ENCODE data around the gene CD1B.
"Not testable (repeated sequence)": the region's sequence is repeated elsewhere in the genome, so short reads cannot be mapped to it uniquely, and the experiment has no call there.

The CD1B gene

DNA sequence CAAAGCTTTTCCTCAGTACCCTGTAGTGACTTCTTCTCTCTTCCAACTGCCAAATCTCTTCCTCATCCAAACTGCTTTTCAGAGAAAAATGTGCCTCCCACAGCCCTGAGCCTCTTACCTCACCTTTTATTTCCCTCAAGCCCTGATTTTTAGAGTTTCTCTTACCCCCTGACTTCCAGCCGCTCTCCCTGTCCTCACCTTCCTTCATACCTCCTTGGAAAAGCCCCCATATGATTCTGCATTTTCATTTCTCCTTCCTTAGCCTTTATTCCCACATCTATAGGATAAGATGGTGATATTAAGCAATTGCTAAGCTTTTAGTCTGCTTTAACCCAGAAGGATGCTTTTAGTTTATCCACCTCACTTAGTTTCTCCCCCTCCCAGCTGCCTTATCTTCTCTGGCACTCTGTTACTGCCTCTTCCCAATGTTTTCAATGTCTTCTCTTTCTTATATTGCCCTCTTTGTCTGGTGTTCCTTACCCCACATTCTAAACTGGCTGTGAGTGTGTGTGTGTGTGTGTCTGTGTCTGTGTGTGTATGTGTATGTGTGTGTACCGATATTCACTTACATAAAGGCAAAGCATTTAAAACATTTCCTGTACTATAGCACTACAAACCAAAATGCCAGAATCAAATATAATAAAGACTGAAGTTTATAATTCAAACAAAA, at the start of gene CD1B:
Gene CD1B, minus strand, starts transcription at position 51 of the 670 bp plus-strand sequence. CDS start 108 bp downstream, outside the sequence.
- no peak for DNase-seq (ENCODE audit: low read depth)

DNA sequence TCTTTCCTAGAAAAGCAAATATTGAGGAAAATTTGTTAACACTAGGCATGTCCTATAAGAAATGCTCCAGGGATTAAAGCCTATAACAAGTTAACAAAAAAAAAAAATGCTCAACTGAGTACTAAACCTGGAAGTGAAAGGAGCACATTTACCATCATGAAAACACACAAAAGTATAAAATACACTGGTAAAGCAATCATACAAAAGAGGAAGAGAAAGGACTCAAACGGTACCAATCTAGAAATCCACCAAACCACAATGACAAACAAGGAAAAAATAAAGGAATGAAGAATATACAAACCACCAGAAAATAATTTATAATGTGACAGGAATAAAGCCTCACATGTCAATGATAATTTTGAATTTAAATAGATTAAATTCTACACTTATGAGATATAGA, 43.5 kb upstream of the CD1B start:
- no peak for DNase-seq (ENCODE audit: low read depth)

DNA sequence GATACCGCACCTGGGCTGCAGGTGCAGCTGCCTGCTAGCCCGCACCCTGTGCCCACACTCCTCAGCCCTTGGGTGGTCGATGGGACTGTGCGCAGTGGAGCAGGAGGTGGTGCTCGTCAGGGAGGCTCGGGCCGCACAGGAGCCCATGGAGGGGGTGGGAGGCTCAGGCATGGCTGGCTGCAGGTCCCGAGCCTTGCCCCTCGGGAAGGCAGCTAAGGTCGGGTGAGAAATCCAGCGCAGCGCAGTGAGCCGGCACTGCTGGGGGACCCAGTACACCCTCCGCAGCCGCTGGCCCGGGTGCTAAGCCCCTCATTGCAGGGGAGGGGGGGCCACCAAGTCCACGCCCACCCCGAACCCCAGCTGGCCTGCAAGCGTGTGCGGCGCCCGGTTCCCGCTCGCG, 42.8 kb upstream of the CD1B start:
- DNase-seq (ENCODE audit: low read depth): not testable (repeated sequence)

DNA sequence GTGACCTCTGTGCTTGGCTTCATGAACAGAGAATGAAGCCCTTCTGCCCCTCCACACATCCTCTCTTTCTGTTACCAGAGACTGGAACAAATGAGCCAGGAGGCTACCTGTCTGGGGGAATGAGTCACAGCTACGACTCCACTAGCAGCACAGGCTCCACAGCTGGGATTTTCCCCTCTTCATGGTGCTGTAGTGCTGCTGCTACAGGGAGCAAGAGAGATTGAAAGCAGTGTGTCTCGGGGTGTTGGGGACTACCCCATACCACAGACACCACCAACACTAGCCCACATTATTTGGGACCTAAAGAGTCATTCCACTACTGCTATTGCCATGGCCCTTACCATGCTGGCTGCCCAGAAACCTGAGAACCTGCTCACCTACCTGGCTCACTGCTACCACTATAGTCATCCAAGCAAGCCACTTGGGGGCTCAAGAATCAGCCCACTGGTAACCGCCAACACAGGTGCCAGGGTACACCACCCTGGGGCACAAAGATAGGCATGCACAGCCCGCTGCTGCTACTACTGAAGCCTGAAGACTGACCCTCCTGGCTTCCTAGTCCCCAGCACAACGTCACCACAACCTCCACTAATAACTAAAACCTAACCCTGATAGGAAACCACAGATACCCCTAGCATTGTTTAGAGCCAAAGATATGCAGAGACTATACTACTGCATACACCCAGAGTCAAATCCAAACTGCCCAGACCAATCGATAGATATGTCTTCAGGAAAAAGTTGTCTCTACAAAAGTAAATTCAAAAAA, 40.0 kb upstream of the CD1B start:
- DNase-seq (ENCODE audit: low read depth): no peak

DNA sequence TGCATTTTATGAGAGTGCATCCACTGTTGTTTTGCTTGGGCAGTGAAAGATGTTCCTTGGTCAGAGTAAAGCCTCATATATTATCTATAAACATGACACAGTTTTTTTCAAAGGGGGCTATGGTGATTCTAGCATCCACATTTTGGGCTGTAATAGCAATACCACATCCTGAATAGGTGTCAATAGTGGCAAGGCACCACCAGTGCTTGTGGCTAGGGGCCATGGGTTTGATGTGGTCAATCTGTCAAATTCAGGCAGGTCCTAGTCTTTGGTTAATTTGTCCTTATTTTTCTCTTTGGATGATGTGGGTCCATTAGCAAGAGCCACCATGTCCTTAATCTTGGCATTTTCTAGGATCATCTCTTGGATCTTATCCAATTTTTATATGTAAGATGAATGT, 35.5 kb upstream of the CD1B start:
- DNase-seq (ENCODE audit: low read depth): no peak

DNA sequence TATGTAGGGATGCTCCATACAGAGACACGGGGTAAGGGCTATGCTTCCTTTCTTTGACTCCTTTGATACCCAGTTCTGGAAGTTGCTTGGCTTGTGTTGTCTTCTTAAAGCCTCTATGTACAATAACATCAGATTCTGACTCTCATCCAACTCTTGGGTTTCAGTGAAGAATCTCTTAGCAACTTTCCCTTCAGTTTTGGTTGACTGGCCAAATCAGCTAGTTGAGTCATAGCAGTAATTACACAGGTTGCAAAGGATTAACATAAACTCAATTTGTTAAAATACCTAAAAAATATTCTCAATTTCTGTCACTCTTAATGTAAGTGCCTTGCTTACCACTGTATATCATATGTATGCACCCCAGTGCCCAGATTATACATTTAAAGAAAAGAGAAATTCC, 31.6 kb upstream of the CD1B start:
- no peak for DNase-seq (ENCODE audit: low read depth)

DNA sequence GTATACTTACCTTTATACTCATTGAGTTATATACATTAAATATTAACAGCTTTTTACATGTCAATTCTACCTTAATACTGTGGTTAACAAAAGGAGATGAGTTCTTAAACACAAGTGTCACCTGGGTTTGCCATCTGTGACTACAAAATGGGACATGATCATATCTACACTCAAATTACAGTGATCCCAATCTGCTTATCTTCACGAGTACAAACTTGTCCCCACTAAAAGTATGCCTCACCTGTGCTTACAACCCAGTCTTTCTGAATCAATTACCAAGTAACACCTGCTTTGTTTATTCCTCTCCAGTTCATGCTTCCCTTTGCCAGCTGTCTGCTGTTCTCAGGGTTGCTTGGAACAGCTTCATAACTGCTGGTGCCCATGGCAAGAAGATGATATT, 31.2 kb upstream of the CD1B start:
- DNase-seq (ENCODE audit: low read depth): no peak

DNA sequence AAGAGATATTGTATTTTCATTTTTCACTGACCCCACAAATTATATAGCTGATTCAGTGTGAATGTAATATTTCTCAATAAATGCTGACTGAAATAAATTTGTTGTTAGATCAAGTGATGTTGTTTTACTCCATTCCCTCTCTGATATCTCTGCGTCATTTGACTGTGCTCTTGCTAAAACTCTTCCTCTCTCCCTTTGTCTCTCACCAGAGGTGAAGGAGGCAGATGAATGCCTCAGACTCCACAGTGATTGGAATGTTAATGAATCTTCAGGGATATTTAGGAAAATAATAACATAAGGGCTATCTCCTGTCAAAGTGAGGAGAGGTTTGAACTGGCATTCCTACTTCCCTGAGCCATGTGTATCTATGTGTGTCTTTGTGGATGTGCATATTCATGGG, 26.1 kb upstream of the CD1B start:
- DNase-seq (ENCODE audit: low read depth): no peak

DNA sequence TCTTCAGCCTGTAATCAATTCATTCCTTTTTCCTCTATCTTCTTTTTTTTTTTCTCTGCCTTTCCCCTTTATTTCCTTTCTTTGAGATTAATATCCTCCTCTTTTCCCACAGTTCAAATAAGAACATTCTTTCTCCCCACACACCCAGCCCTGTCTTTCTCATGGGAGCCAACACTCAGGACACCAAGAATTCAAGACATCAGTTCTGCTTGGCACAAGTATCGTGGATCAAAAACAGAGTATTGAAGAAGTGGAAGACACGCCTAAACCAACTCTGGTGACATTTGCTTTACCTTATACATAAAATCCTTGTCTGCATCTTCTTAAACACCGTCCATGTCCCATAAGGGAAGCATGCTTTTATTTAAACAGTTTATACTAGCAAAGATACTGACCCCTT, 25.3 kb upstream of the CD1B start:
- no peak for DNase-seq (ENCODE audit: low read depth)

DNA sequence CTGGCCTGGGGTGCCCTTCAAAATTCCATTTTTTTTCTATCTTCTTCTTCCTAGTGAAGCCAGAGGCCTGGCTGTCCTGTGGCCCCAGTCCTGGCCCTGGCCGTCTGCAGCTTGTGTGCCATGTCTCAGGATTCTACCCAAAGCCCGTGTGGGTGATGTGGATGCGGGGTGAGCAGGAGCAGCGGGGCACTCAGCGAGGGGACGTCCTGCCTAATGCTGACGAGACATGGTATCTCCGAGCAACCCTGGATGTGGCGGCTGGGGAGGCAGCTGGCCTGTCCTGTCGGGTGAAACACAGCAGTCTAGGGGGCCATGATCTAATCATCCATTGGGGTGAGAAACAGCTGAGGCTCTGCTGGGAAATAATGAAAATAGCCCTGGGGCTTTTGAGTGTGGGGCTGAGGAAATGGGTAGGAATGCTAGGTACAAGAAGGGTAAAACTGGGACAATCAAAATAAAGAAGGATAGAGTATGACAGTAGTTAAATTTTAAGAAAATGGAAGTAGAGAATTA, 24.5 kb upstream of the CD1B start:
- DNase-seq (ENCODE audit: low read depth): no peak

DNA sequence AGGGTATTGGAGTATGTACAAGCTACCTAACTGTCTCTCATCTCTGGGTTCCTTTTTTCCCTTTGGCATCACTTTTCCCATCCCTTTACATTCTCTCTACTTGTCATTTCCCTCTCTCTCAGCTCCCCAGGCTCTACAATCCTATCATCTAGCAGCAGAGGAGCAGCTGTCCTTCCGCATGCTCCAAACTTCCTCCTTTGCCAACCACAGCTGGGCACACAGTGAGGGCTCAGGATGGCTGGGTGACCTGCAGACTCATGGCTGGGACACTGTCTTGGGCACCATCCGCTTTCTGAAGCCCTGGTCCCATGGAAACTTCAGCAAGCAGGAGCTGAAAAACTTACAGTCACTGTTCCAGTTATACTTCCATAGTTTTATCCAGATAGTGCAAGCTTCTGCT, 22.9 kb upstream of the CD1B start:
- no peak for DNase-seq (ENCODE audit: low read depth)

DNA sequence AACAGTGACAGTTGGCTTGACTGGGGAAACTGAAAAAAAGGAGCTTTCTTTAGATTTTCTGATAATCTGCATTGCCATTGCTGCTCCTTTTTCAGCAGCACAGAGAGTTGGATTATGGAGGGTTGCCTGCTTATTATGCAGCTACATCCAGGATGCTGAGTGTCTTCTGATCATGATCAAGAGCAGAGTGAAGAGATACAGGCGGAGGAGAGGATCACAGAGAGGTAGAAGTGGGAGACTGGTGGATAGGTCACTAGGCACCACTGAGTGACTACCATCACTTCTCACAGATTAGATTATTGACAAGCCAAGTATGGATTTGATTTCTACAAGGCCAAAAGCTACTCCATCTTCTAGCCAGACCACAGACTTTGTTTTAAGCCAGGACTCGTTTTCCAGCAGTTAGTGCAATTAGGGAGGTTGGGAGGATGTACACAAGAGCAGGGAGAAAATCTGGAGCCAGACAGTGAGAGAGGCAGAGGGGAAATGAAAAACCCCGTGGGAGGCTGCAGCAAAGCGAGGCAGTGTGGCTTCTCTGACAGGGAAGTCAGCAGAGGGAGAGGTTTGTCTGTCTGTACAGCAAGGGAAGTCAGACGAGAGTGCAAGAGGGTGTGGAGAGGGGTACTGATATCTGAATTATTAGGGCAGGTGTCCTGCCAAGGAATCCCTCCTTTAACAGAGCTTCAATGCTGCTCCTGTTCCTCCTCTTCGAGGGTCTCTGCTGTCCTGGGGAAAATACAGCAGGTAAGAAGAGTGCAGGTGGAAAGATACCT, 22.2 kb upstream of the CD1B start, which contains the start of gene CD1E:
Gene CD1E, plus strand, starts transcription at position 592 of the 773 bp plus-strand sequence. Its CDS starts 95 bp downstream, at position 687.
- no peak for DNase-seq (ENCODE audit: low read depth)

DNA sequence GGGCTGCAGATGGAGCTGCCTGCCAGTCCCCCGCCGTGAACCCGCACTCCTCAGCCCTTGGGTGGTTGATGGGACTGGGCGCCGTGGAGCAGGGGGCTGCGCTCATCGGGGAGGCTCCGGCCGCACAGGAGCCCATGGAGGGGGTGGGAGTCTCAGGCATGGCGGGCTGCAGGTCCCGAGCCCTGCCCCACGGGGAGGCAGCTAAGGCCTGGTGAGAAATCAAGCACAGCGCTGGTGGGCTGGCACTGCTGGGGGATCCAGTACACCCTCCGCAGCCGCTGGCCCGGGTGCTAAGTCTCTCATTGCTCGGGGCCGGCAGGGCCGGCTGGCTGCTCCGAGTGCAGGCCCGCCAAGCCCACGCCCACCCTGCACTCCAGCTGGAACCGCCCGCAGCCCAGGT, 17.6 kb upstream of the CD1B start:
- DNase-seq (ENCODE audit: low read depth): not testable (repeated sequence)

DNA sequence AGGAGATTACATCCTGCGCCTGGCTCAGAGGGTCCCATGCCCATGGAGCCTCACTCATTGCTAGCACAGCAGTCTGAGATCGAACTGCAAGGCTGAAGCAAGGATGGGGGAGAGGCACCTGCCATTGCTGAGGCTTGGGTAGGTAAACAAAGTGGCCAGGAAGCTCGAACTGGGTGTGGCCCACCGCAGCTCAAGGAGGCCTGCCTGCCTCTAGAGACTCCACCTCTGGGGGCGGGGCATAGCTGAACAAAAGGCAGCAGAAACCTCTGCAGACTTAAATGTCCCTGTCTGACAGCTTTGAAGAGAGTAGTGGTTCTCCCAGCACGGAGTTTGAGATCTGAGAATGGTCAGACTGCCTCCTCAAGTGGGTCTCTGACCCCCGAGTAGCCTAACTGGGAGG, 5.1 kb upstream of the CD1B start:
- not testable (repeated sequence) for DNase-seq (ENCODE audit: low read depth)

DNA sequence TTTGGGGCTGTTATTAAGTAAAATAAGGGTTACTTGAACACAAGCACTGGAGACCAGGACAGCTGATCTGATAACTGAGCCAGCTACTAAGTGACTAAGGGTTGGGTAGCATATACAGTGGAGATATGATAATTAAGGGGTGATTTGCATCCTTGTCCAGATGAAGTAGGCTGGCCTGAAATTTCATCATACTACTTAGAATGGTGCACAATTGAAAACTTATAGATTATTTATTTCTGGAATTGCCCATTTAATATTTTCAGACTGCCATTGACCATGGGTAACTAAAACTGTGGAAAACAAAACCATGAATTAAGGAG, 3.8 kb upstream of the CD1B start:
- no peak for DNase-seq (ENCODE audit: low read depth)

DNA sequence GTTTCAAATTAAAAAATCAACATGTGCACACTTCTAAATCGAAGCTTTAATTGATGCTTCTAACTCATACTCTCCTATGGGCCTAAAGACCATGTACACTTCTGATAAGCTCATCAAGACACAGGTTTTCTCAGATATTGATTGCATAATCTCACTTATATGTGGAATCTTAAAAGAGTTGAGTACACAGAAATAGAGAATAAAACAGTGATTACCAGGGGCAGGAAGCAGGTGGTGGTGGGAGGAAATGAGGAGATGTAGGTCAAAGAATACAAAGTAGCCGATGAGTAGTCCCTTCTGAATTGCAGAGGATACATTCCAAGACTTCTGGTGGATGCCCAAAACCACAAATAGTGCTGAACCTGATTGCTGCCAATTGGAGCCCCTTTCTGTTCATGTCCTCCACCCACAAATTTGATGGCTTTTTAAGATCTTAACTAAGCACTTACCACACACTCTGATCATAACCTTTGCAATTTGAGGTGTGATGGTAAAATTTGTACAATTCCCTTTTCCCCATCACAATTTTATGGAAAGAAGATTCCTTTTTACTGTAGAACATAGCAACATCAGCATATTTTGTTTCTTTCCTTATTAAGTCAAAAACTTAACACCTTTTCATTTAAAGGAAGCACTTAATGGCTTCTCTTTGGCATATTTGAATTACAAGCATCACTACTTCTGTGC, 3.3 kb upstream of the CD1B start:
- no peak for DNase-seq (ENCODE audit: low read depth)

DNA sequence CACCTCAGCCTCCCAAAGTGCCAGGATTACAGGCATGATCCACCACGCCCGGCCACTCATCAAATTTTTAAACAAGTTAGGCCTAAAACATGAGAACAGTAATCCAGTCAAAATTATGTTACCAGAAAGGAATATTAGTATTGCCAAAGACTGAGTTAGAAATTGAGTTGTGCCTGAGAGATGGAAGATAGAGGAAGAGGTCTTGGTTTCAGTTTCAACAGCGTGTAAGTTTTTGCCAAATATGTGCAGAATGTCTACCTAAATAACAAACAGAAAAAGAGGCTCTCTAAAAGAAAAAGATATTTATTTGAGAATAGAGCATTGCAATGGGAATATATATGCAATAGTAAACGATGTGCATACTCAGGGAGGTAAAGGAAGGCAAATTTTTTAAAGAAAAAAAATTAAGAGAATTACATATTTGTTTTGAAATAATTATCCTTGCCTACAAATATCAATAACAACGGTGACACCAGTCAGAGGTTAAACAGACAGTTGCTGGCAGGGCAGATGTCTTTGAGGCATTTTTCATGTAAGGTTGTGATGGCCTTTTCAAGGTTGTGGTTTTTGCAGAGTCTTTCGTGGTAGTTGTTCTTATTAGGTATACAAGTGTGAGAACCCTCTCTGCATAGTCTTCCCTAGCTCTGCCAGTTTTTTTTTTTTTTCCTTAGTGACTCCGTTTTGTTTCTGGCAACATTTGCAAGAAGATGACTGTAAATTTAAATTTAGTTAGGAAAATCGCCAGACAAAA, 2.2 kb upstream of the CD1B start:
- no peak for DNase-seq (ENCODE audit: low read depth)

DNA sequence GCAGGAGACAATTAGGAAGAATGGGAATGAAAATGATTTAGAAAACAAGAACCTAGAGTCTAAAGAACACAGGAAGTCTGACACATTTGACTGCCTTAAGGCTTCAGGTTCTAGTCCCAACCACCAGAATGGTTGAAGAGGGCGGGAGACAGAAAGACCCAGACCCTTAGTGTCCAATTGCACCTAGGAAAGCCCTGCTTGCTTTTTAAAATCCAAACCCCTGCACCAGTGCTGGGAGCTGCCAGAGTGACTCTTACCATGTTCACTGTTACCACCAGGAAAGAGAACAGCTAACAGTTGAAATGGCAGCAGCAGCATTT, 265 bp downstream of the CD1B start:
- no peak for DNase-seq (ENCODE audit: low read depth)

DNA sequence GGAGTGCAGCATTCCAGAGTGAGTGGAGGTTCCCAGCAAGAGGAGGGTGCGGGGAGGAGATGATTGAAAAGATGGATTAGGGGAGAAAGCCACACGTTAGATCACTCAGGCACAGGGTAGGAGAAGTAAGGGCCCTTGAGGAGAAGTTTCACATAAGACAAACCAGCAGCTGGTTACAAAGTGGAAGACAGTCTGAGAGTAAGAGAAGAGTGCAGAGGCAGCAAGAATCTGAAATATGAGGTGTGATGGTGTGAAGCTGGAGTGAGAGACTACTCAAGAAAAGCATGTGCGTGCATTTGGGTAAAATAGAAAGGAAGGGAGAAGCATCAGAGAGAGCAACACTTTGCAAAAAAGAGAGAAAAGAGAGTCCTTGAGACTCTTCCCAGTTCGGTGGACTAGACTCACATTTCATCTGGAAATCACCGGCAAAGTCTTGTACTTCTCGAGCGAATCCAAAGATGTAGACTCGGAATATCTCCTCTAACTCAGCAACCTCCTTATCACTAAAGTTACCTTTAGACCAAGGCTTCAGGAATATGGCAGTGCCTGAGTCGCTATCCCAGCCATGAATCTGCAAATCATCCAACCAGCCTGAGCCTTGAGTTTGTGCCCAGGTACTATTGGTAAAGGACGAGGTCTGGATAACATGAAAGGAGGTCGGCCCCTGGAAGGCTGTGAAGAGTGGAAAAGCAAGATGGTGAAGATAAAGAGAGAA, 783 bp downstream of the CD1B start:
- DNase-seq (ENCODE audit: low read depth): no peak

DNA sequence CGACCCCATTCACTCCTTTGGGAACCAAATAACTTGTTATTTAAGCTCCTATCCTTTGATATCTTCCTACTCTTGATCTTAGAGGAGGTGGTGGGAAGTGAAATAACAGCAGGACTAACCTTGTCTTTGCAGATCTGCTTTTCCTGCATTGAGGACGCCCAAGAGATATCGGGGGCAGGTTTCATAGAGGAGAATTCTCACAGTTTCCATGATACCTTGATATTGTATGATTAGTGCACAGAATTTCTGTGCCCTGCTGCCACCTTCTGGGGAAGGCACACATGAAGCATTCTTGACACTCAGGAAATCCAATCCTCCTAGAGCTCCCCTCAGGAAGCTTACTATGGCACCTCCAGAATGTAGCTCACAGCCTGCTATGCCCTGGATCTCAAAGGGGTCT, 1.6 kb downstream of the CD1B start:
- DNase-seq (ENCODE audit: low read depth): no peak

DNA sequence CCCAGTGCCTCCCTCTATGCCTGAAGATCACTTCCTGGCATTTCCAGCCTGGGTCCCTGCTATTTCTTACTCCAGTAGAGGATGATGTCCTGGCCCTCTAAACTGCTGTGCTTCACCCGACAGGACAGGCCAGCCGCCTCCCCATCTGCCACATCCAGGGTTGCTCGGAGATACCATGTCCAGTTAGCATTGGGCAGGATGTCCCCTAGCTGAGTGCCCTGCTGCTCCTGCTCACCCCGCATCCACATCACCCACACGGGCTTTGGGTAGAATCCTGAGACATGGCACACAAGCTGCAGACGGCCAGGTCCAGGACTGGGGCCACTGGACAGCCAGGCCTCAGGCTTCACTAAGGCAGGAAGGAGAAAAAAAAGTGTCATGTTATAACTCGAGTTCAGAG, 2.0 kb downstream of the CD1B start:
- no peak for DNase-seq (ENCODE audit: low read depth)
